Muscle layer of duodenum (tissue), 2 donors: ENCODE measurements around the gene BTBD9.

Experiments
- H3K27ac ChIP-seq: one replicate; pipeline ENCODE4 v1.7.0; 2013; ENCODE audit warnings: mild to moderate bottlenecking, low read length
- H3K27me3 ChIP-seq: one replicate; pipeline ENCODE4 v1.7.0; 2013; ENCODE audit warnings: low read depth, mild to moderate bottlenecking, control low read depth, low read length
- H3K36me3 ChIP-seq, 2 donors: one replicate each; pipeline ENCODE4 v1.7.0; 2013; ENCODE audit warnings: low read length in 2 of 2, control low read depth in 1 of 2, mild to moderate bottlenecking in 1 of 2; ENCODE audit not compliant: insufficient read depth in 2 of 2, control insufficient read depth in 1 of 2
- H3K4me1 ChIP-seq, 2 donors: one replicate each; pipeline ENCODE4 v1.7.0; 2013; ENCODE audit warnings: low read length in 2 of 2, mild to moderate bottlenecking in 2 of 2, control low read depth in 1 of 2, moderate library complexity in 1 of 2; ENCODE audit not compliant: insufficient read depth in 2 of 2, control insufficient read depth in 1 of 2
- H3K4me3 ChIP-seq, 2 donors: one replicate each; pipeline ENCODE4 v1.7.0; 2013; ENCODE audit warnings: low read length in 2 of 2, low read depth in 1 of 2, mild to moderate bottlenecking in 1 of 2
- H3K9me3 ChIP-seq, 2 donors: one replicate each; pipeline ENCODE4 v1.7.0; 2013; ENCODE audit warnings: low read length in 2 of 2, control low read depth in 1 of 2, mild to moderate bottlenecking in 1 of 2; ENCODE audit not compliant: control insufficient read depth in 1 of 2
- donor health status: healthy.

The BTBD9 gene

DNA sequence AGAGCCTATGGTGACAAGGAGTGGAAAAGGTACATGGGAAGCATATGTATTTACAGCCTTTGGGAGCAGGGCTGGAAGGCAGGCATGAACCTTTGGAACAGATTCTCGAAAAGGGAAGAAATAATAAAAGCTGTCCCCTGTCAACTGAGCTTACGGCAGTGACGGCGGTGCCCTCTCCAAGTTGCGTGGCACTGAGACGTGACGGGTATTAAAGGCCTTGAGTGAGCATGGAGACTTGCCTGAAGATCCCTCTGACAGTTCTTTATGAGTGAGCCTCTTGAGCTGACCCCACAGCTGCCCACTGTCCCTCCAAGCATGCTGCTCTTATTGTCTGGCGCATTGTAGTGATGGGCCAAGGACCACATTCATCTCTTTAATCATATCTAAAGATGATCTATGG is 431.7 kb downstream of the BTBD9 start:
- no peak overlapping the region for H3K27ac ChIP-seq
- H3K36me3 ChIP-seq: no peaks in the 10 kb centered on the region
- no peaks in the 10 kb centered on the region for H3K9me3 ChIP-seq
- H3K4me1 ChIP-seq: peaks cover 0 to 21% of the 10 kb centered on the region in 2 donors
- H3K27me3 ChIP-seq: no peaks in the 10 kb centered on the region
- H3K4me3 ChIP-seq: no peak overlapping the region

- Histone ChIP-seq H3K4me3 (no peak overlapping the region), H3K4me1 (peaks cover 0 to 14% of the 10 kb centered on the region in 2 donors), H3K36me3 (no peaks in the 10 kb centered on the region), H3K9me3 (no peaks in the 10 kb centered on the region), H3K27me3 (no peaks in the 10 kb centered on the region), H3K27ac (no peak overlapping the region)
These were observed 432.4 kb downstream of the BTBD9 start for GRCh38 chr6:38207375-38207774.

DNA sequence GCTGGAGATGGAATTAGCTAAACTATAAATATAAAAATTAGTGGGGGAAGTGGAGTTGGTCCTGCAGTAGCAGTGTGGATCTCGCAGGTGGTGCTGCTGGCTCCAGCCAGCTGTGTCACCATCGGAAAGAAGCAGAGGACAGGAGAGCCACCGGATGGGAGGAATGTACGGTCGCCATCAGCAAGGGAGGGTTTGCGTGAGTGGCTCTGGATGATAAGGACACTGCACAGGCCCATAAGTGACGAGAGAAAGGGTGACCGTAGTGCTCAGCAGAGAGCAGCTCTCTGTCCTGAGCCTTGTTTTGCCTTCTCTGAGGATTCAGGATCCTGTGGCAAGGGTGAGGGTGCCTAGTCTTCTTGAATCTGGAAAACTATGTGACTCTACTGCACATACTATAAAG is 441.5 kb downstream of the BTBD9 start:
- Histone ChIP-seq H3K9me3 (no peaks in the 10 kb centered on the region), H3K4me1 (no peaks in the 10 kb centered on the region), H3K4me3 (no peak overlapping the region), H3K27ac (no peak overlapping the region), H3K36me3 (no peaks in the 10 kb centered on the region), H3K27me3 (no peaks in the 10 kb centered on the region)

- Histone ChIP-seq H3K27ac (no peak overlapping the region), H3K27me3 (no peaks in the 10 kb centered on the region), H3K36me3 (no peaks in the 10 kb centered on the region), H3K4me1 (no peaks in the 10 kb centered on the region), H3K4me3 (no peak overlapping the region), H3K9me3 (no peaks in the 10 kb centered on the region)
These were observed 444.6 kb downstream of the BTBD9 start for GRCh38 chr6:38195113-38195635.

DNA sequence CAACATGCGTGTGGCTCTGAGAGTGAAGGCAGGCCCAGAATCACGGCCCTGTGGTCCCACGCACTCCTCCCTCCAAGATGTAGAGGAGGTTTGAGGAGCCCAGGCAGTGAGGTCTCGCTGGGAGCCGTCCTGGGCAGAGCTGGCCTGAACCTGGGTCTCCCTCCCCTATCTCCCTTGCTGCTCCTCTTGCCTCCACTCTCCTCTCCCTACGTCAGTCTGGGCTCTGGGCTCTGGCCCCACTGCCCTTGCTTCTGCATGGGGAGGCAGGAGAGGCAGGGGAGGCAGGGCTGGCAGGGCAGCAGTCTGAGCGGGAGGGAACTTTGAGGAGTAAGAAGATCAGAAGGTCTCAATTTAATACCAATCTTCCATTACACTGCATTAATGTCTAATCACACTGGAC is 445.1 kb downstream of the BTBD9 start:
- H3K36me3 ChIP-seq: no peaks in the 10 kb centered on the region
- no peaks in the 10 kb centered on the region for H3K4me1 ChIP-seq
- H3K4me3 ChIP-seq: no peak overlapping the region
- H3K27me3 ChIP-seq: no peaks in the 10 kb centered on the region
- H3K9me3 ChIP-seq: no peaks in the 10 kb centered on the region
- H3K27ac ChIP-seq: no peak overlapping the region

DNA sequence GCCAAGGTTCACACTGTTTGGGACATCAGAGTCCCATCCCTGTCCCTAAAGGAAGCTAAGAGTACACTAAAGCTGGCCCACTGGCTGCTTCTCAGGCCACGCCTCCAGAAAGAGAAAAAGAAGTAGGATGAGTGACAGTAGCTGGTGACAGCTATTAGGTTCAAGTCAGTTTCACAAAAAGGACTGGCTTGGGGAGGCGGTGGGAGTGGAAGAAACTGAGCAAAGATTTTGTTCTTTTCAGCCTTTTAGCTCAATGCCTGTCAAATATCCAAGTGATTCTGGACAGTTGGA is 445.5 kb downstream of the BTBD9 start:
- no peaks in the 10 kb centered on the region for H3K9me3 ChIP-seq

DNA sequence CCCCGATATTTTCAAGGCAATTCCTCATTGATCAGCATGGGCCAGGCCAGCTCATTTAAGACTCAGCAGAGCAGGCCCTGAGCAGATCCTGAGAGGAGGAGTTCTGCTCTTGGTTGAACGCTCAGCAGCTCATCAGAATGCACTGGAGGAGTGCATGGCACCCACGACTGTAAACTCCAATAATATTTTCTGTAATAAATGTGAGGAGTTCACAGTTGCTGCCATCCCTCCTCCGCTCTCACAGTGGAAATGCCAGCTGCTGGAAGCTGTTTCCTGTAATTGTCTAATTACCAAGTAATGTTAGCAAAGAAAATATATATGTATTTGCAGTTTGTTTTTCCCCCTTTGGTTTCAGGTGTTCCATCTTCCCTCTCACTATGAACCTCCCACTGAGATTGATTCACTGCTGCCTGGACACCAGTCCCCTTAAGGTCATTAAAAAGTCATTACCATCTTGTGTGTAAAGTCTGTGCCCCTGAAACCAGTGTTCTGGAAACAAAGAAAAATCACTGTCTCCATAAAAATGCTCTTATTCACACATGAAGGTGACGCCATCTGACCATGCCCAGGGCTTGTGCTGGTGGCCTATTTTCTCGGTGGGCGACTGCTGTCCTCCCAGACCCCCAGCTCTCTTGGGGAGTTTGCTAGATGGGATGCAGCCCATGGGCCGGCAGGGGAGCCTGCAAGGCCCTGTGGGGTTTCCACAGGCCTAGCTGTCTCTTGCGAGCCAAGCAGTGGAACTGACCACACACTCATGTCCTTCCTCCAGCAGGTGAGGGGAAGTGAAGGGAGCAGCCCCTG is 446.0 kb downstream of the BTBD9 start:
- no peak overlapping the region for H3K4me3 ChIP-seq
- no peaks in the 10 kb centered on the region for H3K4me1 ChIP-seq
- no peaks in the 10 kb centered on the region for H3K27me3 ChIP-seq
- no peaks in the 10 kb centered on the region for H3K9me3 ChIP-seq
- H3K27ac ChIP-seq: no peak overlapping the region
- no peaks in the 10 kb centered on the region for H3K36me3 ChIP-seq

More for the DNA sequence above, 445.5 kb downstream of the BTBD9 start:
- no peaks in the 10 kb centered on the region for H3K36me3 ChIP-seq
- H3K4me1 ChIP-seq: no peaks in the 10 kb centered on the region
- H3K4me3 ChIP-seq: no peak overlapping the region
- H3K27ac ChIP-seq: no peak overlapping the region
- H3K27me3 ChIP-seq: no peaks in the 10 kb centered on the region

- Histone ChIP-seq H3K27me3 (no peaks in the 10 kb centered on the region), H3K4me3 (no peak overlapping the region), H3K9me3 (no peaks in the 10 kb centered on the region), H3K36me3 (no peaks in the 10 kb centered on the region), H3K4me1 (no peaks in the 10 kb centered on the region), H3K27ac (no peak overlapping the region)
These were observed 446.7 kb downstream of the BTBD9 start for GRCh38 chr6:38193051-38193450.

- Histone ChIP-seq H3K9me3 (no peaks in the 10 kb centered on the region), H3K27me3 (no peaks in the 10 kb centered on the region), H3K27ac (no peak overlapping the region), H3K4me1 (no peaks in the 10 kb centered on the region), H3K4me3 (no peak overlapping the region), H3K36me3 (no peaks in the 10 kb centered on the region)
These were observed 447.2 kb downstream of the BTBD9 start for GRCh38 chr6:38192487-38192886.

GRCh38 chr6:38192011-38192410 is 447.7 kb downstream of the BTBD9 start:
- Histone ChIP-seq H3K27me3 (no peaks in the 10 kb centered on the region), H3K36me3 (no peaks in the 10 kb centered on the region), H3K27ac (no peak overlapping the region), H3K4me1 (no peaks in the 10 kb centered on the region), H3K9me3 (no peaks in the 10 kb centered on the region), H3K4me3 (no peak overlapping the region)

- Histone ChIP-seq H3K27ac (no peak overlapping the region), H3K36me3 (no peaks in the 10 kb centered on the region), H3K27me3 (no peaks in the 10 kb centered on the region)
These were observed 448.3 kb downstream of the BTBD9 start for GRCh38 chr6:38191418-38191817.

More at GRCh38 chr6:38191418-38191817, 448.3 kb downstream of the BTBD9 start:
- no peak overlapping the region for H3K4me3 ChIP-seq
- H3K9me3 ChIP-seq: no peaks in the 10 kb centered on the region
- H3K4me1 ChIP-seq: no peaks in the 10 kb centered on the region
